Tibial nerve (tissue), 4 donors: ENCODE results near the gene ARPP19.
"Not testable (repeated sequence)": the region's sequence is repeated elsewhere in the genome, so short reads cannot be mapped to it uniquely, and the experiment has no call there.

Experiments used
- CTCF ChIP-seq, 5 experiments: fragments of 200-600 bp in 3 of 5; fragments of 450-650 bp in 2 of 5; sonication (generic) in 3 of 5; IDR thresholded peaks; one replicate each; pipeline ENCODE4 v1.5.1; 2016 to 2019; ENCODE audit warnings: antibody characterized with exemption in 5 of 5, mild to moderate bottlenecking in 3 of 5, moderate library complexity in 2 of 5
- EP300 ChIP-seq, 2 donors: sonication (generic); formaldehyde crosslinking; IDR thresholded peaks; one replicate each; pipeline ENCODE4 v1.6.1; 2017; ENCODE audit warnings: antibody characterized with exemption in 2 of 2, mild to moderate bottlenecking in 1 of 2
- POLR2A ChIP-seq, 2 donors: fragments of 450-650 bp; IDR thresholded peaks; one replicate each; pipeline ENCODE4 v1.6.1; 2017; ENCODE audit warnings: antibody characterized with exemption in 2 of 2, mild to moderate bottlenecking in 2 of 2, moderate library complexity in 2 of 2

DNA sequence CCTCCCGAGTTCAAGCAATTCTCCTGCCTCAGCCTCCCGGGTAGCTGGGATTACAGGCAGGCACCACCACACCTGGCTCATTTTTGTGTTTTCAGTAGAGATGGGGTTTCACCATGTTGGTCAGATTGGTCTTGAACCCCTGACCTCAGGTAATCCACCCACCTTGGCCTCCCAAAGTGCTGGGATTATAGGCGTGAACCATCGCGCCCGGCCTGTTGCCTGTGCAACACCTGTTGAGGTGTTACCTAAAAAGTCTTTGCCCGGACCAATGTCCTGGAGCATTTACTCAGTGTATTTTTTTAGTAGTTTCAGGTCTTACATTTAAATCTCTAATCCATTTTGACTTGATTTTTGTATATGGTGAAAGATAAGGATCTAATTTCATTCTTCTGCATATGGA, 6.7 kb upstream of the ARPP19 start:
- not testable (repeated sequence) for TF ChIP-seq CTCF, EP300, POLR2A (IDR thresholded peaks at IDR 0.05)
